GM11168 (cell line): Measurements from ENCODE around the gene NDUFS6.
"Not testable (repeated sequence)": the region's sequence is repeated elsewhere in the genome, so short reads cannot be mapped to it uniquely, and the experiment has no call there.

Source experiments
- in situ Hi-C: fragments of 300-500 bp; cut with MboI; formaldehyde crosslinking; loops from one replicate; pipeline ENCODE4 v1.12.0; 2022; ENCODE audit warnings: low sequenced_read_pairs; ENCODE audit not compliant: unreplicated experiment

The NDUFS6 gene

DNA sequence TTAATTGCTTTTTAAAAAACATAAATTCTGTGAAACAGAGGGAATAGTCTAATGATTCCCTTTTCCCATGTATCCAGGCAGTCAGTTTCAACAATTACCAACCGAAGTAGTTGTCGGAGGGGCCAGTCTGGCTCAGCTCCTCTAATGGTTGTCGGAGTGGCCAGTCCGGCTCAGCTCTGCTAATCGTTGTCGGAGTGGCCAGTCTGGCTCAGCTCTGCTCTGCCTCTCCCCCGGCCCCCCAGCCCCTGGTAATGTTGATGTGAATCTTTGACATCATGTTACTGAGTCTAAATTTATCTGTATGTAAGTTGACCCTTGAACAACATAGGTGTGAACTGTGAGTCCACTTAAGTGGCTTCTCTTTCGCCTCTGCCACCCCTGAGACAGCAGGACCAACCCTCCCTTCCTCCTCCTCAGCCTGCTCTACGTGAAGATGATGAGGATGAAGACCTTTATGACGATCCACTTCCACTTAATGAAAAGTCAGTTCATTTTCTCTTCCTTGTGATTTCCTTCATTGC, 9.4 kb downstream of the NDUFS6 start:
- in situ Hi-C loops = no loop called here

DNA sequence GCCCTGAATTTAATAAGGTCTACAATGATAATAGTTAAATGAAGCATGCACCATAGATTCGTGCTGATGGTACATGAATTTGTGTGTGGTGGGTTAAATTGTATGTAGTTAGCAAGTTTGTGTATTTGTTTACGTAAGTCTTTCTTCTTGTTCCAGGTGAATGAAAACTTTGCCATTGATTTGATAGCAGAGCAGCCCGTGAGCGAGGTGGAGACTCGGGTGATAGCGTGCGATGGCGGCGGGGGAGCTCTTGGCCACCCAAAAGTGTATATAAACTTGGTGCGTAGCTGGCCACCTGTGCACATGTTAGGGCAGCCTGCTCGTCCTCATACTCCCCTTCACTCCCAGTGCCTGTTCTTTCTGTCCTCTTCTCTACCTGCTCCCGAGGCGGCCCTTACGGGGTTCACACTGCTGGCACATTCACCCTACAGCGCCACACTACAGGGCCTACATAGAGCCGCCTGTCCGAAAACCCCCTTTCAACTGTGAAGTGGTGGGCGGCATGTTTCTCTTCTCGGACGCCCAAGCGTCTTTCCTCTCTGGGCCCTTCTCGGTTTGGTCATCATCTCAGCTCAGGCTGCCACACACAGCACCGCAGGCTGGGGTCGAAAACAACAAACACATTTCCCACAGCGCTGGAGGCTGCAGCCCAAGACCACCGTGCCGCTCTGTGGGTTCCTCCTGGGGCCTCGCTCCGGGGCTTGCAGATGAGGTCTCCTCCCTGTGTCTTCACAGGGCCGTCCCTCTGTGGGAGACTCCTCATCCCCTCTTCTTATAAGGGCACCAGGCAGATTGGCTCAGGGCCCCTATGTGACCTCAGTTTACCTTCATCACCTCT, 13.2 kb downstream of the NDUFS6 start:
- in situ Hi-C loops = no loop called here

GRCh38 chr5:1815071-1815786, 14.0 kb downstream of the NDUFS6 start:
- in situ Hi-C loops = no loop called here

- in situ Hi-C loops = no loop called here
These were observed 14.7 kb downstream of the NDUFS6 start for GRCh38 chr5:1815881-1816292.

DNA sequence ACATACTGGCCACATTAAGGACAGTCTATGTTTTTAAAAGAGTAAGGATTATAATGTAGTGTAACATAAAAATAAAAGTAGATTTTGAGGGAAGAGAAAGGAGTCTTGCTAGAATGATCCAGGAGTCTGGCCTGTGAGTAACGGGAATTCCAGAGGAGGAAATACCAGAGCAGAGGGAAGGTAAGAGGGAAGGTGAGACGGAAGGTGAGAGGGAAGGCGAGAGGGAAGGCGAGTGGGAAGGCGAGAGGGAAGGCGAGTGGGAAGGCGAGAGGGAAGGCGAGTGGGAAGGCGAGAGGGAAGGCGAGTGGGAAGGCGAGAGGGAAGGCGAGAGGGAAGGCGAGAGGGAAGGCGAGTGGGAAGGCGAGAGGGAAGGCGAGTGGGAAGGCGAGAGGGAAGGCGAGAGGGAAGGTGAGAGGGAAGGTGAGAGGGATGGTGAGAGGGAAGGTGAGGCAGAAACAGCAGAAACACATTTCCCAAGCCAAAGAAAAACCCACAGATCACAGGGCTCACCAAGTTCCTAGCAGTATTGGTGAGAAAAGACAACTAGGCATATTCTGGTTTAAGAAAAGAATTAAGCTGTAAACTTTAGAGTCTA, 15.4 kb downstream of the NDUFS6 start:
- in situ Hi-C loops = not testable (repeated sequence)

GRCh38 chr5:1817261-1818043, 16.2 kb downstream of the NDUFS6 start:
- in situ Hi-C loops = no loop called here

GRCh38 chr5:1818784-1819183, 17.6 kb downstream of the NDUFS6 start:
- in situ Hi-C loops = no loop called here

GRCh38 chr5:1819458-1819857, 18.3 kb downstream of the NDUFS6 start:
- in situ Hi-C loops = no loop called here

DNA sequence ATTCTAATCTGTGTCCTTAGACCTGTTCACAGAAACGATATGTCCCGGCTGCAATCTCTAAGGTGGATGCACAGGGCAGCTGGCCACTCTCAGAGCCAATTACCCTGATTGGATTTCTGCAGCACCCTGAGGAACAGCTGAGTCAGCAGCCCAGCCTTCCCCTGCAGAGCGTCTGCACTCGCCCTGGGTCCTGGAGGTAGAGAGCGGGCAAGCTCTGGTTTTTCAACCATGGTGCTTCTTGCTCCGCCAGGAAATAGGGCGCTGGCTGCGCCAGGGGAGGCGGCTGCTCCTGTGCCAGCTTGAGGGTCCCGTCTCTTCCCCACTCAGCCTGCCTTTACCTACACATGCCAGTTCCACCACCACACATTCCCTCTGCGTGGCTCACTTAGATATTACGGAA, 19.2 kb downstream of the NDUFS6 start:
- in situ Hi-C loops = no loop called here

GRCh38 chr5:1820926-1821325, 19.7 kb downstream of the NDUFS6 start:
- in situ Hi-C loops = no loop called here

DNA sequence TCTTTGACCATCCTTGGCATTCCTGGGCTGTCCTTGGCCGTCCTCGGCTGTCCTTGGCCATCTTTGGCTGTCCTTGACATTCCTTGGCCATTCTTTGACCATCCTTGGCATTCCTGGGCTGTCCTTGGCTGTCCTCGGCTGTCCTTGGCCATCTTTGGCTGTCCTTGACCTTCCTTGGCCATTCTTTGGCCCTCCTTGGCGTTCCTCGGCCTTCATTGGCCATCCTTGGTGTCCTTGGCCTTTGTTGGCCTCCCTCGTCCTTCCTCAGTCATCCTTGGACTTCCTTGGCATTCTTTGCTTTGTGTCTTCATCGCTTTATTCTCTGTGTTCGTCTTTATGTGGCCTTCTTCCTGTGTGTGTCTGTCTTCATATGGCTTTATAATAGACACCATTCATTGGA, 20.7 kb downstream of the NDUFS6 start:
- in situ Hi-C loops = no loop called here

- in situ Hi-C loops = no loop called here
These were observed 22.3 kb downstream of the NDUFS6 start for GRCh38 chr5:1823381-1824034.

GRCh38 chr5:1824109-1824821, 23.1 kb downstream of the NDUFS6 start:
- in situ Hi-C loops = no loop called here

GRCh38 chr5:1824903-1825841, 24.0 kb downstream of the NDUFS6 start:
- in situ Hi-C loops = no loop called here

GRCh38 chr5:1826235-1826980, 25.2 kb downstream of the NDUFS6 start:
- in situ Hi-C loops = no loop called here

GRCh38 chr5:1827025-1827885, 26.0 kb downstream of the NDUFS6 start:
- in situ Hi-C loops = no loop called here
